ENCODE measurements around the gene MATR3.

DNA sequence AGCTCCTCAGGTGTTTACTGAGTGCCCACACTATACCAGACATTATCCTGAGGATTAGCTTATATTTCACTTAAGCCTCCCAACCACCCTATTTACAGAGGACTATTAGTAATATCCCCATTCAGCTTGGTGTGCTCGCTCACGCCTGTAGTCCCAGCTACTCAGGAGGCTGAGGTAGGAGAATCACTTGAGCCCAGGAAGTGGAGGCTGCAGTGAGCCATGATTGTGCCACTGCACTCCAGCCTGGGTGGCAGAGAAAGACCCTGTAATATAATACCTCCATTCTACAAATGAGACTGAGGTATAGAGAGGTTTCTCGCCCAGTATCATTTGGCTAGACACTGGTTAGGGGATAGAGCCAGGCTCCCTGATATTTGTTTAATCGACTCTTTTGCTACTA lies 18.0 kb upstream of the MATR3 start:
- TF ChIP-seq, protein P1, sequence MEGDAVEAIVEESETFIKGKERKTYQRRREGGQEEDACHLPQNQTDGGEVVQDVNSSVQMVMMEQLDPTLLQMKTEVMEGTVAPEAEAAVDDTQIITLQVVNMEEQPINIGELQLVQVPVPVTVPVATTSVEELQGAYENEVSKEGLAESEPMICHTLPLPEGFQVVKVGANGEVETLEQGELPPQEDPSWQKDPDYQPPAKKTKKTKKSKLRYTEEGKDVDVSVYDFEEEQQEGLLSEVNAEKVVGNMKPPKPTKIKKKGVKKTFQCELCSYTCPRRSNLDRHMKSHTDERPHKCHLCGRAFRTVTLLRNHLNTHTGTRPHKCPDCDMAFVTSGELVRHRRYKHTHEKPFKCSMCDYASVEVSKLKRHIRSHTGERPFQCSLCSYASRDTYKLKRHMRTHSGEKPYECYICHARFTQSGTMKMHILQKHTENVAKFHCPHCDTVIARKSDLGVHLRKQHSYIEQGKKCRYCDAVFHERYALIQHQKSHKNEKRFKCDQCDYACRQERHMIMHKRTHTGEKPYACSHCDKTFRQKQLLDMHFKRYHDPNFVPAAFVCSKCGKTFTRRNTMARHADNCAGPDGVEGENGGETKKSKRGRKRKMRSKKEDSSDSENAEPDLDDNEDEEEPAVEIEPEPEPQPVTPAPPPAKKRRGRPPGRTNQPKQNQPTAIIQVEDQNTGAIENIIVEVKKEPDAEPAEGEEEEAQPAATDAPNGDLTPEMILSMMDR (IDR thresholded peaks at IDR 0.05) = no peak
- TF ChIP-seq, protein P2, sequence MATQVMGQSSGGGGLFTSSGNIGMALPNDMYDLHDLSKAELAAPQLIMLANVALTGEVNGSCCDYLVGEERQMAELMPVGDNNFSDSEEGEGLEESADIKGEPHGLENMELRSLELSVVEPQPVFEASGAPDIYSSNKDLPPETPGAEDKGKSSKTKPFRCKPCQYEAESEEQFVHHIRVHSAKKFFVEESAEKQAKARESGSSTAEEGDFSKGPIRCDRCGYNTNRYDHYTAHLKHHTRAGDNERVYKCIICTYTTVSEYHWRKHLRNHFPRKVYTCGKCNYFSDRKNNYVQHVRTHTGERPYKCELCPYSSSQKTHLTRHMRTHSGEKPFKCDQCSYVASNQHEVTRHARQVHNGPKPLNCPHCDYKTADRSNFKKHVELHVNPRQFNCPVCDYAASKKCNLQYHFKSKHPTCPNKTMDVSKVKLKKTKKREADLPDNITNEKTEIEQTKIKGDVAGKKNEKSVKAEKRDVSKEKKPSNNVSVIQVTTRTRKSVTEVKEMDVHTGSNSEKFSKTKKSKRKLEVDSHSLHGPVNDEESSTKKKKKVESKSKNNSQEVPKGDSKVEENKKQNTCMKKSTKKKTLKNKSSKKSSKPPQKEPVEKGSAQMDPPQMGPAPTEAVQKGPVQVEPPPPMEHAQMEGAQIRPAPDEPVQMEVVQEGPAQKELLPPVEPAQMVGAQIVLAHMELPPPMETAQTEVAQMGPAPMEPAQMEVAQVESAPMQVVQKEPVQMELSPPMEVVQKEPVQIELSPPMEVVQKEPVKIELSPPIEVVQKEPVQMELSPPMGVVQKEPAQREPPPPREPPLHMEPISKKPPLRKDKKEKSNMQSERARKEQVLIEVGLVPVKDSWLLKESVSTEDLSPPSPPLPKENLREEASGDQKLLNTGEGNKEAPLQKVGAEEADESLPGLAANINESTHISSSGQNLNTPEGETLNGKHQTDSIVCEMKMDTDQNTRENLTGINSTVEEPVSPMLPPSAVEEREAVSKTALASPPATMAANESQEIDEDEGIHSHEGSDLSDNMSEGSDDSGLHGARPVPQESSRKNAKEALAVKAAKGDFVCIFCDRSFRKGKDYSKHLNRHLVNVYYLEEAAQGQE (IDR thresholded peaks at IDR 0.05; ENCODE audit: insufficient read depth in 1 of 2, low read depth in 2 of 2, low read length in 1 of 2) = no peak
- TF ChIP-seq POLR2AphosphoS5 (IDR thresholded peaks at IDR 0.05; ENCODE audit: low read depth, low read length) (no peak), SIN3A (IDR thresholded peaks at IDR 0.05; ENCODE audit: borderline replicate concordance, insufficient read depth, low read depth, low read length) (no peak)

Data from Panc1 (cell line).